ENCODE results near the gene TERT.
"Not testable (repeated sequence)": the region's sequence is repeated elsewhere in the genome, so short reads cannot be mapped to it uniquely, and the experiment has no call there.

The TERT gene

GRCh38 chr5:1292846-1293415 is 1.9 kb downstream of the TERT start:
- Mint-ChIP-seq H3K36me3 (ENCODE audit: low read depth) (no peaks in the 10 kb centered on the region), H3K27ac (no peak overlapping the region), H3K4me3 (peak overlapping the region in 1 of 3 experiments; percentile 26), H3K9me3 (peaks cover 5% of the 10 kb centered on the region), H3K4me1 (no peaks in the 10 kb centered on the region), H3K27me3 (ENCODE audit: low read depth) (peaks cover 53% of the 10 kb centered on the region)
- no peak for TF ChIP-seq CTCF (IDR thresholded peaks at IDR 0.05; ENCODE audit: unreplicated experiment in 3 of 3)

- TF ChIP-seq CTCF (IDR thresholded peaks at IDR 0.05; ENCODE audit: unreplicated experiment in 3 of 3): no peak
- Mint-ChIP-seq H3K4me1 (no peaks in the 10 kb centered on the region), H3K4me3 (peak overlapping the region in 1 of 3 experiments; percentile 32), H3K27me3 (ENCODE audit: low read depth) (peaks cover 47% of the 10 kb centered on the region), H3K36me3 (ENCODE audit: low read depth) (no peaks in the 10 kb centered on the region), H3K27ac (no peak overlapping the region), H3K9me3 (peaks cover 5% of the 10 kb centered on the region)
Observed at GRCh38 chr5:1292139-1292538, 2.7 kb downstream of the TERT start.

- peaks cover 43% of the 10 kb centered on the region for H3K27me3 Mint-ChIP-seq (ENCODE audit: low read depth)
- no peak for TF ChIP-seq CTCF (IDR thresholded peaks at IDR 0.05; ENCODE audit: unreplicated experiment in 3 of 3)
- peak overlapping the region in 1 of 3 experiments; percentile 32 for H3K4me3 Mint-ChIP-seq
- H3K9me3 Mint-ChIP-seq: peaks cover 5% of the 10 kb centered on the region
- no peaks in the 10 kb centered on the region for H3K36me3 Mint-ChIP-seq (ENCODE audit: low read depth)
- H3K4me1 Mint-ChIP-seq: no peaks in the 10 kb centered on the region
- no peak overlapping the region for H3K27ac Mint-ChIP-seq
Observed at GRCh38 chr5:1291611-1292080, 3.2 kb downstream of the TERT start.

- H3K9me3 Mint-ChIP-seq; H3K4me1 Mint-ChIP-seq; H3K27ac Mint-ChIP-seq; H3K4me3 Mint-ChIP-seq; H3K36me3 Mint-ChIP-seq (ENCODE audit: low read depth): not testable (repeated sequence)
- H3K27me3 Mint-ChIP-seq (ENCODE audit: low read depth): peaks cover 36% of the 10 kb centered on the region
Observed at GRCh38 chr5:1290956-1291355, 3.9 kb downstream of the TERT start.

- H3K9me3 Mint-ChIP-seq; H3K4me1 Mint-ChIP-seq; H3K4me3 Mint-ChIP-seq; H3K36me3 Mint-ChIP-seq (ENCODE audit: low read depth); H3K27ac Mint-ChIP-seq: not testable (repeated sequence)
- peaks cover 30% of the 10 kb centered on the region for H3K27me3 Mint-ChIP-seq (ENCODE audit: low read depth)
Observed at GRCh38 chr5:1289559-1289958, 5.3 kb downstream of the TERT start.

GRCh38 chr5:1288439-1289335 is 6.2 kb downstream of the TERT start:
- H3K27me3 Mint-ChIP-seq (ENCODE audit: low read depth): peaks cover 28% of the 10 kb centered on the region
- H3K9me3 Mint-ChIP-seq: peaks cover 5% of the 10 kb centered on the region
- H3K4me3 Mint-ChIP-seq: no peak overlapping the region
- H3K27ac Mint-ChIP-seq: no peak overlapping the region
- no peak for TF ChIP-seq CTCF (IDR thresholded peaks at IDR 0.05; ENCODE audit: unreplicated experiment in 3 of 3)
- no peaks in the 10 kb centered on the region for H3K36me3 Mint-ChIP-seq (ENCODE audit: low read depth)
- no peaks in the 10 kb centered on the region for H3K4me1 Mint-ChIP-seq

All from nephron (organoid).